Small intestine (tissue), 7 donors: ENCODE measurements around the gene FLCN. TPM values are rescaled to one million over a fixed set of nuclear protein-coding genes. Genes with fewer than 3 reads are reported as not detected.
A peak's percentile ranks its signal among the peaks of the same experiment; 100 is the strongest.

Experiments used
- DNase-seq, 2 donors: peaks; one replicate each; pipeline versions ENCODE4 v3.0.0 to v3.0.0-alpha.2; 2013
- FAIRE-seq: peaks from 2 replicates; lab custom pipeline; 2012; peaks lifted over from hg19 to GRCh38; lab: Jason Lieb, UNC
- H3K27ac ChIP-seq, 3 donors: one replicate each; pipeline ENCODE4 v1.5.1; 2013; ENCODE audit warnings: low read length in 2 of 3, mild to moderate bottlenecking in 2 of 3, control low read depth in 1 of 3, inconsistent platforms in 1 of 3, low read depth in 1 of 3, moderate library complexity in 1 of 3
- H3K27me3 ChIP-seq, 3 donors: one replicate each; pipeline ENCODE4 v1.6.1; 2013; ENCODE audit warnings: low read length in 3 of 3, inconsistent platforms in 1 of 3; ENCODE audit not compliant: control insufficient read depth in 3 of 3, insufficient read depth in 3 of 3
- H3K36me3 ChIP-seq, 3 donors: one replicate each; pipeline ENCODE4 v1.6.1; 2013; ENCODE audit warnings: low read length in 3 of 3, inconsistent platforms in 1 of 3, low read depth in 1 of 3, mild to moderate bottlenecking in 1 of 3, moderate library complexity in 1 of 3; ENCODE audit not compliant: control insufficient read depth in 3 of 3, insufficient read depth in 2 of 3
- H3K4me1 ChIP-seq, 3 donors: one replicate each; pipeline ENCODE4 v1.6.1; 2013; ENCODE audit warnings: low read length in 2 of 3, inconsistent platforms in 1 of 3, low read depth in 1 of 3, mild to moderate bottlenecking in 1 of 3, moderate library complexity in 1 of 3; ENCODE audit not compliant: control insufficient read depth in 3 of 3, insufficient read depth in 2 of 3
- H3K4me3 ChIP-seq, 3 donors: one replicate each; pipeline ENCODE4 v1.5.1; 2013; ENCODE audit warnings: low read length in 3 of 3, control low read depth in 1 of 3, inconsistent platforms in 1 of 3, low read depth in 1 of 3, mild to moderate bottlenecking in 1 of 3, moderate library complexity in 1 of 3
- H3K9me3 ChIP-seq, 2 donors: one replicate each; pipeline ENCODE4 v1.6.1; 2013; ENCODE audit warnings: low read depth in 1 of 2, low read length in 1 of 2; ENCODE audit not compliant: control insufficient read depth in 2 of 2, insufficient read depth in 1 of 2
- WGBS, 3 donors: extraction: QIAGEN DNeasy Blood & Tissue Kit; methylation state at CpG; one replicate each; pipeline ENCODE4 v1.1.7; 2013; 5-methylcytosine and 5-hydroxymethylcytosine counted together
- polyA plus RNA-seq, 4 donors: library from polyadenylated mRNA; stranded (reverse) in 3 of 4; unstranded in 1 of 4; fragments of 200-250 nt in 3 of 4; fragments of 120-200 nt in 1 of 4; gene quantifications; one replicate each; pipeline versions ENCODE4 v1.2.1 to v1.2.3, GENCODE V29; 2013
- donor health status: healthy with polysubstance abuse.
- donor health status: control.
- donor health status: control.
- donor health status: Bipolar disorder and iron deficiency.
- donor health status: healthy.

Gene FLCN
- polyA plus RNA-seq, 4 donors: 17.5 to 119 (median 37.9) TPM

DNA sequence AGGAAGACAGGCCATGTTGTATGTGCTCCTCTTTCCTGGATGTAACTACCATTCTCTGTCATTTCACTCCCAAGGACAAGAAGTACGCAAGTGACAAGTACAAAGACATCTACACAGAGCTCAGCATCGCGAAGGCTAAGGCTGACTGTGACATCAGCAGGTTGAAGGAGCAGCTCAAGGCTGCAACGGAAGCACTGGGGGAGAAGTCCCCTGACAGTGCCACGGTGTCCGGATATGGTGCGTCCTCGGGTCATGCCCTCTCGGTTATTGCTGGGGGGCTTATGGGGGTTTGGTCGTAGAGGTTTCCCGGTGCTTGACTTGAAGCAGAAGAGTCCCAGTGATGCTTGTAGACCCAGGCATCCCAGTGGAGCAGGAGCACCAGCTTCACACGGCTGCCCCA, 59.8 kb downstream of the FLCN start:
- H3K36me3 ChIP-seq: peaks cover 30 to 94% (median 54%) of the 10 kb centered on the region in 3 donors
- no peak overlapping the region for H3K27ac ChIP-seq
- H3K9me3 ChIP-seq: no peaks in the 10 kb centered on the region
- H3K4me3 ChIP-seq: no peak overlapping the region
- DNase-seq: no peak
- H3K27me3 ChIP-seq: no peaks in the 10 kb centered on the region
- H3K4me1 ChIP-seq: no peaks in the 10 kb centered on the region
- 92 to 97% (median 95%) methylated on average over 12 of the region's 12 CpGs for WGBS, 3 donors
- no peak for FAIRE-seq

DNA sequence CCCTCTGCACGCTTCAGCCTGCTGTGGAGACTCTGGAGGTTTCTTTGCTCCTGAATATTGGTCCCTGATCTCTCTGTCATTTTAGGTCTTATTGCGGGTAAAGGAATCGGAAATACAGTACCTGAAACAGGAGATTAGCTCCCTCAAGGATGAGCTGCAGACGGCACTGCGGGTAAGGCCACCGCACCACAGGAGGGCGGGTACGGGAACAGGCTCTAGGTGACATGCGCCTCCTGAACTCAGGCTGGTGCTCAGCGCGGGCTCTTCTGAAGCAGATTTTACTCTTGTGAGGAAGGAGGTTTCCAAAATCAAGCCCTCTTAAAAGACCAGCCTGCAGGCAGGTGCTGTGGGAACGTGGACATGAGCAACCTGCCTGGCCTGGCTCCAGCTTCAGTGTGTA, 60.6 kb downstream of the FLCN start:
- H3K27me3 ChIP-seq: no peaks in the 10 kb centered on the region
- DNase-seq: no peak
- H3K9me3 ChIP-seq: no peaks in the 10 kb centered on the region
- H3K4me1 ChIP-seq: no peaks in the 10 kb centered on the region
- H3K36me3 ChIP-seq: peaks cover 30 to 95% (median 58%) of the 10 kb centered on the region in 3 donors
- 94 to 96% (median 95%) methylated on average over 12 of the region's 12 CpGs for WGBS, 3 donors
- no peak overlapping the region for H3K4me3 ChIP-seq
- no peak for FAIRE-seq
- H3K27ac ChIP-seq: no peak overlapping the region

DNA sequence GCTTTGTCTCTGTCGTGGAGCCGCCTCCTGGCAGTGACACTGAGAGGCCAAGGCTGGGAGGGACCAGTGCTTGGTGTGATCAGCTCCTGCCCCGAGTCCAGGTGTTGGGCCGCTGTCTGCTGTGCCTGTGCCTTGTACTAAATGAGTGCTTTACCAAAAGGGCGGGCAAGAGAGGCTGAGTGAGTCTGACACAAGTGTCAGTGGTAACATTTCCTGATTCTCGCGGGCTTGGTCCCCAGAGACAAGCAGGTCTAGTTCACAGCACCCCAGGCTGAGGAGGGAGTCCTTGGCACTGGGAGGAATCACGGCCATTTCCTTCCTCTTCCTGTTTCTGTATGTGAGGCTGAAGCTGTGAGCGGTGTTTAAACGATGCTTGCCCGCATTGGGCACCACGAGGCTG, 61.1 kb downstream of the FLCN start:
- H3K27me3 ChIP-seq: no peaks in the 10 kb centered on the region
- H3K4me3 ChIP-seq: no peak overlapping the region
- no peaks in the 10 kb centered on the region for H3K4me1 ChIP-seq
- no peaks in the 10 kb centered on the region for H3K9me3 ChIP-seq
- DNase-seq (no peak), FAIRE-seq (no peak)
- 68 to 91% (median 86%) methylated on average over 12 of the region's 12 CpGs for WGBS, 3 donors
- peaks cover 28 to 95% (median 60%) of the 10 kb centered on the region in 3 donors for H3K36me3 ChIP-seq
- peak overlapping the region in 1 of 3 donors; percentile 53 for H3K27ac ChIP-seq

DNA sequence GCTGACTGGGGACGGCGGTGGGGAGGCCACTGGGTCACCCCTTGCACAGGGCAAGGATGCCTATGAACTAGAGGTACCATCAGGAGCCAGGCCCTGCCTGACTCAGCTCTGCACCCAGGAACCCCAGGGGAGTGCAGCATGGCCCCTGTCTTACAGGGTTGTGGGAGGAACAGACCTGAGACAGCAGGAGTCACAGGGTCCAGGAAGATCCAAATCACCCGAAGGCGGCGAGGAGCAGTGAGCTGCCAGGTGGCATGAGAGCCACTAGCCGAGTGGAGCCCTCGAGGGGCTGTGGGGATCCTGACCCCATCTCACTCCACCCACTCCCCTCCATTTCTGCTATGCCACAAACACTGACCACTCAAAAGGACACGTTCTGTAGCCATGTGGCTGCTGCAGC, 61.6 kb downstream of the FLCN start:
- H3K36me3 ChIP-seq: peaks cover 23 to 95% (median 59%) of the 10 kb centered on the region in 3 donors
- WGBS, 3 donors: 94 to 99% (median 97%) methylated on average over 5 to 8 of the region's 8 CpGs
- H3K9me3 ChIP-seq: no peaks in the 10 kb centered on the region
- no peaks in the 10 kb centered on the region for H3K27me3 ChIP-seq
- no peak overlapping the region for H3K27ac ChIP-seq
- FAIRE-seq (no peak), DNase-seq (no peak)
- H3K4me1 ChIP-seq: no peaks in the 10 kb centered on the region
- no peak overlapping the region for H3K4me3 ChIP-seq

DNA sequence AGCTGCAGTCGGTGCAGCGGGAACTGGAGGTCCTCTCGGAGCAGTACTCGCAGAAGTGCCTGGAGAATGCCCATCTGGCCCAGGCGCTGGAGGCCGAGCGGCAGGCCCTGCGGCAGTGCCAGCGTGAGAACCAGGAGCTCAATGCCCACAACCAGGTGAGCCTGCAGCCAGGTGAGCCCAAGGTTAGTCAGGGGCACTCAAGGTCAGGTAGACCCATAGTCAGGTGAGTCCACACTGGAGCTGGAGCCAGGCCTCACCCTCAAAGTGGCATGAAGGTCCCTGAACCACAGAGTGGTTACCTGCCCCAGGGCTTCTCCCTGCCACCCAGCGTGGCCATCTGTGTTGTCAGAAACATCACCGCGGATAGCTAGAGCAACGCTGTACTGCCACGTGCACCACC, 63.0 kb downstream of the FLCN start:
- H3K36me3 ChIP-seq: peaks cover 23 to 95% (median 53%) of the 10 kb centered on the region in 3 donors
- WGBS, 3 donors: 95 to 97% (median 96%) methylated on average over 9 to 14 of the region's 14 CpGs
- FAIRE-seq: no peak

DNA sequence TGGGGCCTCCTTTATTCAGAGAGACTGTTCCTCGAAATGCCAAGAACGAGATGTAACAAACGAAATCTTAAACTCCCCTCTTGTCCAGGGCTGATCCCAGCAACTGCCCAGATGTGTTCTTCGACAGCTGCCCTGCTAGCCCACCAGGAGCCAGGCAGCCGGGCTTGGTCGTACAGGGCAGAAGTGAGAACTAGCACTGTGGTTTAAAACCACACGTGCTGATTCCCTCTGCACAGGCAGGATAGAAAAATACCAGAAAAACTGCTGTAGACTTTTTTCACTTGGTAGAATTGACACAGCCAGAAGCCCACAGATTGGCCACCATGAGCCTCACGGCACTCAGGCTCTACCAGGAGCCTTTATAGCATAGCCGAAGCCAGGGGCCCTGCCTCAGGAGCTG, 64.0 kb downstream of the FLCN start:
- Histone ChIP-seq H3K27me3 (no peaks in the 10 kb centered on the region), H3K27ac (peak overlapping the region in 1 of 3 donors; percentile 17), H3K4me1 (no peaks in the 10 kb centered on the region), H3K36me3 (peaks cover 23 to 96% (median 52%) of the 10 kb centered on the region in 3 donors), H3K9me3 (no peaks in the 10 kb centered on the region), H3K4me3 (no peak overlapping the region)
- DNase-seq (no peak), FAIRE-seq (no peak)
- WGBS, 3 donors: 81 to 93% (median 81%) methylated on average over 9 of the region's 9 CpGs

More for the DNA sequence above, 63.0 kb downstream of the FLCN start:
- no peak for DNase-seq
- Histone ChIP-seq H3K27ac (no peak overlapping the region), H3K9me3 (no peaks in the 10 kb centered on the region), H3K27me3 (no peaks in the 10 kb centered on the region), H3K4me3 (no peak overlapping the region), H3K4me1 (no peaks in the 10 kb centered on the region)

DNA sequence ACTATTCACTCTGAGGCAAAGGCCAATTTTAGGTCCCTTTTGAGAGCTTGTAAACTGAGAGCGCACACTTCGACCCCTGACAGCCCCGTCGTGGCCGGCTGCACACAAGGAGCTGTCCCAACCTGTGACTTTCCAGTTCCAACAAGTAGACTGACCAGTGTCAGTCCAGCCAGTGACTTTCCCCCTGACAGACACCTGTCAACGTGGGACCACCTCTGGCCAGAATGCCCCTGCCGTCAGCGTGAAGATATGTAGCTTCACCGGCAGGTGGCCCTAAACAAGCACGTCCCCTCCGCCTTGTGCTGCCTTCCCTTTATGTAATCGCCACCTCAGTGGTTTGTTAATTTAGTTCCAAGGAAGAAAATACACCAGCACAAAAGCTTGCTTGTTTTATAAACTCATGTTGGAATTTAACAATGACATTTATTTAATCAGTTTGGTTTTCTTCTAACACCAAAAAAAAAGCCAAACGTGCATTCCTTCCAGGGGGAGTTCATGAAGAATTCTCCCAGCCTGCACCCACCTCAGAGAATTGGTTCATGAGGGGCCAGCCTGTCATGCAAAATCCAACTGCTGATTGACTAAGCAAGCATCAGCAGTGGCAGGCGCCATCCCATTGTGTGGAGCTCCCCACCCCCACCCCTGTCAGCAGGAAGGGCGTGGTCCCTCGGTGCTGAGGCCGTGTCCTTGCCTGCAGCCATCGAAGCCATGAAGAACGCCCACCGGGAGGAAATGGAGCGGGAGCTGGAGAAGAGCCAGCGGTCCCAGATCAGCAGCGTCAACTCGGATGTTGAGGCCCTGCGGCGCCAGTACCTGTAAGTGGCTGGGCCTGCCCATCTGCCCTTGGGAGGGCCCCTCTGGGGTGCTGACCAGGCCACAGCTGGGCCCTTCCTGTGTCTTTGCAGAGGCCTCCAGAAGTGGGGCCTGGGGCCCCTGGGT, 64.7 kb downstream of the FLCN start:
- FAIRE-seq (no peak), DNase-seq (no peak)
- WGBS, 3 donors: 72 to 87% (median 85%) methylated on average over 26 of the region's 26 CpGs
- Histone ChIP-seq H3K9me3 (no peaks in the 10 kb centered on the region), H3K4me3 (no peak overlapping the region), H3K27ac (peak overlapping the region in 1 of 3 donors; percentile 14), H3K36me3 (peaks cover 20 to 97% (median 50%) of the 10 kb centered on the region in 3 donors), H3K4me1 (no peaks in the 10 kb centered on the region), H3K27me3 (no peaks in the 10 kb centered on the region)

DNA sequence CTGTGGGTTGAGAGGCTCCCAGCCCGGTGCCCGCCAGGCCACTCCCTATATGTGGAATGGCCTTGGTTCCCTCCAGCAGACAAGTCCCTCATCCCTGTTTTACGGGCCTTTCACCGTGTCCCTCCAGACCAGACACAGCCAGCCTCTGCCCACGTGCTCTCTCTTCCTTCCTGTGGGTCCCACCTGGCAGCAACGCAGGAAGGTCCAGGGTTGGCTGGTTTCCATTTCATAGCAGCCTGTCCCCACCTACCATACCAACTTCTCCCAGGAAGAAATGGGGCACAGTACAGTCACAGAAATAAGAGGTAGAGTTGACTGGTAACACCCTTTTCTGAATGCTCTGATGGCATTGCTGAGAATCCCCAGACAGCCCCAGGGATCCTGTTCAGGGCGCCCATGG, 65.8 kb downstream of the FLCN start:
- Histone ChIP-seq H3K27me3 (no peaks in the 10 kb centered on the region), H3K4me3 (no peak overlapping the region), H3K27ac (no peak overlapping the region), H3K36me3 (peaks cover 13 to 97% (median 47%) of the 10 kb centered on the region in 3 donors), H3K9me3 (no peaks in the 10 kb centered on the region), H3K4me1 (no peaks in the 10 kb centered on the region)
- DNase-seq: no peak
- 79 to 94% (median 85%) methylated on average over 7 of the region's 7 CpGs for WGBS, 3 donors
- no peak for FAIRE-seq
